ENCODE measurements around the gene PFN4.
"Not testable (repeated sequence)": the region's sequence is repeated elsewhere in the genome, so short reads cannot be mapped to it uniquely, and the experiment has no call there.

The PFN4 gene, protein sequence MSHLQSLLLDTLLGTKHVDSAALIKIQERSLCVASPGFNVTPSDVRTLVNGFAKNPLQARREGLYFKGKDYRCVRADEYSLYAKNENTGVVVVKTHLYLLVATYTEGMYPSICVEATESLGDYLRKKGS

GRCh38 chr2:24123195-24123921, at the start of gene PFN4, which contains the start of gene FAM228B:
PFN4 (minus strand) TSS chr2:24123334; CDS start chr2:24122535, 799 bp downstream.
FAM228B (plus strand) TSS chr2:24123469; CDS start chr2:24124362, 893 bp downstream.
- DNase-seq = peak; percentile 61

DNA sequence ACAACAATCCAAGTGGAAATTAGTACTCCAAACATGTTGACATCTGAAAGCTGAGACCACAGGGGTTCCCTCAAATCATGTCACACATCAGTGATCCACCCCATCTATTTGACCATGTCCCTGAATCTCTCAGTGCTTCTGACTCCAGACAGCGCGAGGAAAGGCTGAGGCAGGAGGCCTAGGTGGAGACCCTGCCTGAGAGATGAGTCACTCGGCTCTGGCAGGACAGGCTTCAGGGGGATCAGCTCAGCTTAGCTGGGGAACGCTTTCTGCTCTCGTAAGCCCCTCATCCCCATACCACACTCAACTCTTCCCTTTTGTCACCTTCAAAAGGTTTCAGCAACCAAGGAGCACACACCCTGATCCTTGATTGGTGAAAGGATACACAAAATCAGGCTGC, 45.9 kb upstream of the PFN4 start:
- DNase-seq = no peak

DNA sequence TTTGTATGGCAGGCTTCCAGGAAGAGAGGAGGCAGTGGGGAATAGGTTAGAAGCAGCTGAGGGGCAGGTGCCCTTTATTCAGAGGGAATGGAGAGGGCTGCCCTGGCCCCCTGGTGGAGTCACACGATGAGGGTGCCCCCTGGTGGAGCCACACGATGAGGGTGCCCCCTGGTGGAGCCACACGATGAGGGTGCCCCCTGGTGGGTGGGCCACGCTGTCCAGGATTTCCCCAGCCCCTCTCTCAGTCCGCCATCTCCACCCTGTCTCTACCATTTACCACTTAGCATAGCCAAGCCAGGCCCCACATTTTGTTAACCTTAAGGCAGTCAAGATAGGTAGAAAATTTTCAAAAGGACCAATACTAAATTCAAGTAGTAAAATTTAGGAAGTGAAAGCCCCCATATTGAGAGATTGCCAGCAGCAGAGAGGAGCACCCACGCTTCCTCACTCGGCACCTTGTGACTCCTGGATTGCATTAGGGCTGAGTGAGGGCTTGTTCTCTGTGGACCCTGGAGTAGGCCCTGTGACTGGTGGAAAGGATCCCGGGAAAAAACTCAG, 41.4 kb upstream of the PFN4 start:
- peak; percentile 29 for DNase-seq

DNA sequence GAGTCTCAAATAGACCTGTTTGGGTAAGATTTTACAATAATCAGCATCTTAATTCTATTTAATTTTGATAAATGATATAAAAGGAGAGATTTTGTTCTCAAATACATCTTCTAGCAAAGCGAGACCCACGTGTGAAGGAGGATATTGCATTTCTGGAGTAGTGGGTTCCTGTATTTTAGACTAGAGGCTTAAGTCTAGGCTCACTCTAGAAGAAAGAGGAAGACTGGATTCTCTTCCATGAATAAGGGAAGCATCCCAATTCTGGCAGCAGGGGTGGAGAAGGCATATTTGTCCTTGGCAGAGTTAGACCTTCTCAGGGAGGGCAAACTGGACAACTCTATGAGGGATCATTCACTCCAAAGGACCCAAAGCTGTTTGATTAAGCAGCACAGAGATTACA, 40.5 kb upstream of the PFN4 start:
- DNase-seq = no peak

- no peak for DNase-seq
Observed at GRCh38 chr2:24163186-24163585, 40.1 kb upstream of the PFN4 start.

- no peak for DNase-seq
Observed at GRCh38 chr2:24162494-24162893, 39.4 kb upstream of the PFN4 start.

GRCh38 chr2:24160761-24161160, 37.6 kb upstream of the PFN4 start:
- no peak for DNase-seq

DNA sequence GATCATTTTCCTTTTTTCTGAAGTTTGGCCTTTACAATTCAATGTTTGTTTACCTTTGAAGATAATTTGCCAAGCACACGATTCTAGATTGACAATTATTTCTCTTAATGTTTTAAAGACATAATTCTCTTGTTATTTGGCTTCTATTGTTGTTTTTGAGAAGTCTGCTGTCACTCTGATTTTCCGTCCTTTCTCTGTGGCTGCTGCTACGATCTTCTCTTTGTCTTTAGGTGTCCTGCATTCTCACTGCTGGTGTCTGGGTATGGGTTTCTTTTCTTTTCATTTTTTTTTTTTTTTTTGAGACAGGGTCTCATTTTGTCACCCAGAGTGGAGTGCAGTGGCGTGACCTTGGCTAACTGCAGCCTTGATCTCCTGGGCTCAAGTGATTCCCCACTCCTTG, 36.6 kb upstream of the PFN4 start:
- no peak for DNase-seq

DNA sequence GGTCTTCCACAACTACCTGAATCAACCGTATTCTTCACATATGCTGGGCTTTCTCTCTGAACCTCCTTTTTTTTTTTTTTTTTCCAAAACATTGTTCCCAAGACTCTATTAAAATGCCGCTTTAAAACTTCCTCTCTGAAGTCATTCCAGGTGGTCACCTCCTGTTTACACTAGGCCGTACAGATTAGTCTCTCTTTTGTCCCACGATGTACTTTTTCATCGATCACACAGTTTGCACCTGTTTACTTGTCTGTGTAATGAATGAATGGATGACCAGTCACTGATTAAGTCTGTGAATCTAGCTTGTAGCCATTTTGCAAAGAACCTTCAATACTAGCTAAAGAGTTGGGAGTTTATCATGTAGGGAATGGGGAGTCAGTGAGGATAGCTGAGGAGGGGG, 35.0 kb upstream of the PFN4 start:
- DNase-seq = no peak

DNA sequence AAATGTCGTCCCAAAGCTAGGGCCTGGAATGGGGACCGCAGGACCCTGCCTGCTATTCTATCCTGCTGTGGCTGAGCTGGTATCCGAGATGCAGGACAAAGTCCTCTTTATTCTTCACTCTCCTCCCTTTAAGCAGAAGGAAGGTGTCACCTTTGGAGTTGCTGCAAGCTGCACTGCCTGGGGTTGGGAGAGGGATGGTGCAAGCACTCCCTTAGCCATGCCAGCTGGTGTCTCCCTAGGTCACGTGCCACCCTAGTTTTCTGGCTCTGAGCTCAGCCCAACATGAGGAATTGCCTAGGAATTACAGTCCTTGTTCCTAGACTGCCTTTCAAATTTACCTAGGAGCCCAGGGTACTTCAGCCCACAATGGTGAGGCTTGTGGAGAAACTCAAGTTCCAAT, 30.3 kb upstream of the PFN4 start:
- no peak for DNase-seq

GRCh38 chr2:24152413-24153197, 29.5 kb upstream of the PFN4 start:
- DNase-seq = no peak

DNA sequence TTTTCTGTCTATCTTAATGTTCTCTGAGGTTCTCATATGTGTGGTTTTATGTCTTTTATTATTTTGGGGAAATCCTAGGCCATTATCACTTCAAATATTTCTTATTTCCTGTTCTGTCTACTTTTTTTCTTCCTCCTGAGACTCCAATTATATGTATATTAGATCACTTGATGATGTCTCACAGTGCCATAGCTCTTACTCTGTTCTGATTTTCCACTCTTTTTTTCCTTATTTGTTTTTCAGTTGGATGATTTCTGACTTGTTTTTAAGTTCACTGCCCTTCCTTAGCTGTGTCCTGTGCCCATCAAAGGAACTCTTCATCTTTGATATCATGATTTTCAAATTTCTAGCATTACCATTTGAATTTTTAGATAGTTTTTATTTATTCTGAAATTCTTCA, 24.2 kb upstream of the PFN4 start:
- DNase-seq = no peak

DNA sequence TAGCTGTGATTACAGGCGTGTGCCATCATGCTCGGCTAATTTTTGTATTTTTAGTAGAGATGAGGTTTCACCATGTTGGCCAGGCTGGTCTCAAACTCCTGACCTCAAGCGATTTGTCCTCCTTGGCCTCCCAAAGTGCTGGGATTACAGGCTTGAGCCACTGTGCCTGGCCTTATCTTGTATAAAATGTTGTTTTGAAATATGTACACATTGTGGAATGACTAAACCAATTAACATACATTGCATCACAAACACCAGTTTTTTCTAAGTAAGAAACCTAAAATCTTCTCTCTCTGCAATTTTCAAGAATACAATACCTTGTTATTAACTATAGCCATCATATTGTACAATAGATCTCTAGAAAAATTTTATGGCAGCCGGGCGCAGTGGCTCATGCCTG, 17.2 kb upstream of the PFN4 start:
- not testable (repeated sequence) for DNase-seq

- DNase-seq = no peak
Observed at GRCh38 chr2:24132543-24132942, 9.4 kb upstream of the PFN4 start.

- no peak for DNase-seq
Observed at GRCh38 chr2:24125956-24126355, 2.8 kb upstream of the PFN4 start.

GRCh38 chr2:24123922-24124580, 917 bp upstream of the PFN4 start:
- no peak for DNase-seq

DNA sequence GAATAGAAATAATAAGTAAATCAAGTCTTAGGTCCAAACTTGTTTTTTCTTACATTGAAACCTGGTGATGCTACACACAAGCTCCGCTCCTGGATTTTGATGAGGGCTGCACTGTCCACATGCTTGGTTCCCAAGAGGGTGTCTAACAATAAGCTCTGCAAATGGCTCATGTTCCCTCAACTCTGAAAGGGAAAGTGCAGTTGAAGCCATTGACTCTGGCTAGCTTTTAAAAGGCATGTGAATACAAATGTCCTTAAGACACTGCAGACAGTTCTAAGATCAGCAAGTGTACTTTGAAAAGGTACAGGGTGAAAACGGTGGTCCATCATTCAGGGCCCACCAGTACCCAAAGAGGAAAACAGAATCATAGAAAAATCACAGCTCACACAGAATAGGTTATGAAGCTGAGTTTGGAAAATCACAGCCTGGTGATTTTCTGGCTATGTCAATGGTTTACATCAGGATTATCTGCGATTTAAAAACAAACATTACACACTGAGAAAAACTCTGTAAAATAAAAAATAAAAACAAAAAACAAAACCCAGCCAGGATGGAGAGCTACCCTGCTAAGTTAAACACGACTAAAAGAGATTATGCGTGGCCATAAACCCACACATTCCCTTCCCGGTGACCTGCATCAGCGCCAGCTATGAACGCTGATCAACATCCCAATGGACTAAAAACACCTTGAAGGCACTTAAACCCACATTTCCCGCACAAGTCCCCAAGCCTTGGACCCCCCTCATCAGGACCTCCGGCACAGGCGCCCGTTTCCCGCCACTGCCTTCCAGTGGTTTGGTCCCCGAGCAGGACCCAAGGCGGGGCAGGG, 554 bp downstream of the PFN4 start:
- no peak for DNase-seq

DNA sequence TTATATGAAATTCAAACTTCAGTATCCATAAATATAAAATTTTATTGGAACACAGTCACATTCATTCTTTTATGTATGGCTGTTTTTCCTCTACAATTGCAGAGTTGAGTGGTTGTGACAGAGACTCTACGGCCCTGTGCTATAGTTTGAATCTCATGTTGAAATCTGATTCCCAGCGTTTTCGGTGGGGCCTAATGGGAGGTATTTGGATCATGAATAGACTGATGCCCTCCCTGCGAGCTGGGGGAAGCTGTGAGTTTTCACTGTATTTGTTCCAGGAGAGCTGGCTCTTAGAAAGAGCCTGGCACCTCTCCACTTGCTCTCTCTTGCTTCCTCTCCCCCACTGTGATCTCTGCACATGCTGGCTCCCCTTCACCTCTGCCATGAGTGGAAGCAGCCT, 1.7 kb downstream of the PFN4 start:
- DNase-seq = no peak

DNA sequence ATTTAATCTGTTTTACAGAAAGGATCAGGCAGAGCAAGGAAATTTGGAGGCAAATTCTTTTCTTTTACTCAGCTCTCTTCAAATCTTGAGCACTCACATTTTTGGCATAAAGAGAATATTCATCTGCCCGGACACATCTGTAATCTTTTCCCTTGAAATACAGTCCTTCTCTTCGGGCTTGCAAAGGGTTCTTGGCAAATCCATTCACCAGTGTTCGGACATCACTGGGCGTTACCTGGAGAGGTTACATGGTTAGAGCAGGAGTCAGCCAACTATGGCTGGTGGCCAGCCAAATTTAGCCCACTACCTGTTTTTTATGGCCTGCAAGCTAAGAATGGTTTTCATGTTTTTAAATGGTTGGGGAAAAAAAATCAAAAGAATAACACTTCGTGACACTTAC, 2.1 kb downstream of the PFN4 start:
- no peak for DNase-seq

DNA sequence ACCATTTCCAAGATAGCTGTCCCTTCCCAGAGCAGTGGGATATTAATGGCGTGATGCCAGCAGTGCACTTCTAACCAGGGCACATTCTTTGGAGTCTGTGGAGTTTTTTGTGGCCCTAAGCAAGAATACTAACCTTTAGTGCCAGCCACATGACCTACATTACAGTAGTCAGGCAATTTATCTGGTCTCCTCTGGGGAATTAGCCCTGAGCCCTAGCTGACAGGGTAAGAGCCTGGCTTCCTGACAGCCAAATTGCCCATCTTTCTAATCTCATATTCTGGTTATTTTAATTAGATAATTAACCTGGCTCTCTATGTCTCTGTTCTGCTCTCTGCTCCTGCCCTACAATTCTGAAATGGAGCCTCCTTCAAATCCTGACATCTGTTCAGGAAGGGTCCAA, 5.2 kb downstream of the PFN4 start:
- DNase-seq = no peak

GRCh38 chr2:24115057-24115456, 8.1 kb downstream of the PFN4 start:
- no peak for DNase-seq

DNA sequence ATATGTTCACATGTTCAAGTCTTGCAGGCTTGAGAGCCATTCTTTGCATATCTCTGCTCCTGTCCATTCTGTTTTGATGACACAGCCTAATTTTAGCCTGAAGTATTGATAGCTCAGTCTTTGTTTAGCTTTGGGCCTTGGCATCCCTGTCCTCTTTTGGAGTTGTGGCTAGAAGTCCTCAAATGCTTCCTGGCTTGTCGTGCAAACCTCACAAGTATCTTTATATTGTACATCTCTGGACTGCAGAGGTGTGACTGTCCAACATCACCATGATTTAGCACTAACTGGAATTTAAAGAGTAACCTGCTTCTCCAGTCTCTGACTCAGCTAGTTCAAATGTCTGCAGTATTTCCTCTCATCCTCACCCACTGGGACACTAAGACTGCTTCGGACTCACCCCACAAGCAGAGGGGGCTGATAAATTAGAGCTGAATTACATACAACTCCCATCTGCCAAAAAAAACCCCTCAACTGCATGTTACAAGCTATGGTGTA, 11.7 kb downstream of the PFN4 start:
- DNase-seq = no peak

Measured in CD4-positive, alpha-beta T cell treated with Interleukin-12 subunit alpha and Interleukin-12 subunit beta, for 1 hour (primary cell).